Naive thymus-derived CD8-positive, alpha-beta T cell (primary cell): ENCODE data around the gene PPM1J. TPM values are rescaled to one million over a fixed set of nuclear protein-coding genes. Genes with fewer than 3 reads are reported as not detected.

Experiments used
- ATAC-seq, 2 donors: fragments of 150-1000 bp; cut with Tn5 transposase in 1 of 2; sonication (Bioruptor Pico), chemical (Tn5 transposase) in 1 of 2; 1 replicate in 1 of 2; 2 replicates in 1 of 2; pipeline ENCODE4 v1.10.0; 2021; ENCODE audit warnings: mild to moderate bottlenecking in 2 of 2, moderate library complexity in 2 of 2
- POLR2A ChIA-PET: fragments of 350-600 bp; sonication (Branson Sonifier 250); formaldehyde crosslinking; loops from one replicate; lab custom pipeline; 2021; ENCODE audit warnings: antibody characterized with exemption; lab: Charles Lee
- DNase-seq, 10 donors: peaks; one replicate each; pipeline versions ENCODE4 v3.0.0 to v3.0.0-alpha.2; 2020 to 2022
- H3K27ac Mint-ChIP-seq, 10 donors: one replicate each; pipeline ENCODE4 v1.8.0; 2020 to 2022; ENCODE audit warnings: mild to moderate bottlenecking in 10 of 10, mixed read lengths in 10 of 10, moderate library complexity in 4 of 10, inconsistent platforms in 1 of 10
- H3K27me3 Mint-ChIP-seq, 5 donors: one replicate each; pipeline ENCODE4 v1.8.0; 2021 to 2022; ENCODE audit warnings: mixed read lengths in 5 of 5
- H3K36me3 Mint-ChIP-seq, 3 donors: one replicate each; pipeline ENCODE4 v1.8.0; 2020 to 2022; ENCODE audit warnings: mixed read lengths in 3 of 3, mild to moderate bottlenecking in 2 of 3, inconsistent platforms in 1 of 3
- H3K4me1 Mint-ChIP-seq, 4 donors: one replicate each; pipeline ENCODE4 v1.8.0; 2021 to 2022; ENCODE audit warnings: mixed read lengths in 4 of 4
- H3K4me3 Mint-ChIP-seq, 10 donors: one replicate each; pipeline ENCODE4 v1.8.0; 2020 to 2022; ENCODE audit warnings: mild to moderate bottlenecking in 10 of 10, mixed read lengths in 10 of 10, moderate library complexity in 6 of 10, inconsistent platforms in 1 of 10
- H3K9me3 Mint-ChIP-seq, 9 donors: one replicate each; pipeline ENCODE4 v1.8.0; 2020 to 2022; ENCODE audit warnings: mixed read lengths in 9 of 9, mild to moderate bottlenecking in 3 of 9, inconsistent platforms in 1 of 9, moderate library complexity in 1 of 9
- polyA plus RNA-seq, 3 donors: library from polyadenylated mRNA; unstranded; fragments of 300-500 nt; fragmentation: Illumina TruSeq; gene quantifications; one replicate each; pipeline ENCODE4 v1.2.3, GENCODE V29; 2021
- total RNA-seq, 8 experiments: library from RNA in 2 of 8; stranded (reverse) in 2 of 8; gene quantifications; one replicate each; pipeline ENCODE4 v1.2.3 and lab custom pipeline; 2021 to 2026

PPM1J gene
- total and polyA plus RNA-seq, 5 experiments from 2014 or later, result 0.44 TPM; not detected in 4

GRCh38 chr1:112701227-112702066 lies 13.7 kb downstream of the PPM1J start:
- peaks cover 29 to 77% (median 61%) of the 10 kb centered on the region in 4 donors for H3K4me1 Mint-ChIP-seq
- no peak for ATAC-seq
- DNase-seq, result no peak
- no peaks in the 10 kb centered on the region for H3K9me3 Mint-ChIP-seq
- no peaks in the 10 kb centered on the region for H3K27me3 Mint-ChIP-seq
- POLR2A ChIA-PET, result interaction anchor here (0.6 to 1.5 kb wide), 4 partner anchors 14 to 1231 kb away, joined by 3 to 5 read pairs (median 4); partner anchors contain the start of genes MOV10 and PPM1J
- H3K36me3 Mint-ChIP-seq, result peaks cover 0 to 34% (median 0%) of the 10 kb centered on the region in 3 donors
- peak overlapping the region in 8 of 10 donors; percentile 13 to 67 (median 29) for H3K4me3 Mint-ChIP-seq
- peak overlapping the region; percentile 87 to 95 (median 92) for H3K27ac Mint-ChIP-seq

DNA sequence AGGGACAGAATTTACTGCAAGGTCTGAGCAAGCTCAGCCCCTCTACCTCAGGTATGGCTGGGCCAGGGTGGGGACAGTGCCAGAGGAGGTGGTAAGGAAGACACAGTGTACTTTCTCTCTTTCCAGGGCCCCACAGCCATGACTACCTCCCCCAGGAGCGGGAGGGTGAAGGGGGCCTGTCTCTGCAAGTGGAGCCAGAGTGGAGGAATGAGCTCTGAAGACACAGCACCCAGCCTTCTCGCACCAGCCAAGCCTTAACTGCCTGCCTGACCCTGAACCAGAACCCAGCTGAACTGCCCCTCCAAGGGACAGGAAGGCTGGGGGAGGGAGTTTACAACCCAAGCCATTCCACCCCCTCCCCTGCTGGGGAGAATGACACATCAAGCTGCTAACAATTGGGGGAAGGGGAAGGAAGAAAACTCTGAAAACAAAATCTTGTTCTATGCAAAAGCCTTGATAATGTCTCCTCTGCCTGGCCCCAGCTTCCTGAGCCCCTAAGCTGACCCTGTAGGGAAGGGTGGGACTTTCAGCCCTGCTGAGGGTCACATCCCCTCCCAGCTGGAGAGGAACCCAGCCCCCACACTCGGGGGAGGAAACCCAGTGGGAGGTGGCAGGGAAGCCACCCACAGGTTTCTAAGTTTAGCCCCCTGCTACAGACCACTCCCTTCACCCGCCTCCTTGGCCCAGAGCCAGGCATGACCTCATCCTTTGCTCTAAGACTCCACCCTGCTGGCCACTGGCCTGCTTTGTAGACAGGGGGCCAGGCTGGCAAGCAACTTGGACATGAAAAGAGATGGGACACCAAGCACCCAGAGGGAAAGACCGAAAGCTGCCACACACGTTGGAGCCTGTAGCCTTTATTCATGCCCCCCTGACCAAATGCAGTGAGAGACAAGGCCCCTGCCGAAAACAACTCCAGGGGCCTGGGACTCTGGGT lies 14.6 kb downstream of the PPM1J start:
- POLR2A ChIA-PET, result interaction anchor here (0.6 to 1.3 kb wide), 3 partner anchors 15 to 1232 kb away, joined by 3 to 4 read pairs (median 4); partner anchors contain the start of genes MOV10 and PPM1J
- Mint-ChIP-seq H3K4me1 (peaks cover 26 to 72% (median 56%) of the 10 kb centered on the region in 4 donors), H3K27me3 (no peaks in the 10 kb centered on the region), H3K4me3 (peak overlapping the region in 8 of 10 donors; percentile 13 to 67 (median 52)), H3K36me3 (peaks cover 0 to 43% (median 2%) of the 10 kb centered on the region in 3 donors), H3K9me3 (no peaks in the 10 kb centered on the region), H3K27ac (peak overlapping the region; percentile 87 to 95 (median 92))
- ATAC-seq (peak; percentile 64), DNase-seq (peak; percentile 45 to 87 (median 62))

GRCh38 chr1:112699425-112700144 lies 15.5 kb downstream of the PPM1J start:
- Mint-ChIP-seq H3K27me3 (no peaks in the 10 kb centered on the region), H3K4me1 (peaks cover 18 to 63% (median 46%) of the 10 kb centered on the region in 4 donors), H3K9me3 (no peaks in the 10 kb centered on the region), H3K36me3 (peaks cover 0 to 51% (median 5%) of the 10 kb centered on the region in 3 donors), H3K27ac (peak overlapping the region; percentile 87 to 95 (median 92)), H3K4me3 (peak overlapping the region in 3 of 10 donors; percentile 13 to 50 (median 42))
- DNase-seq (no peak), ATAC-seq (no peak)
- POLR2A ChIA-PET, result interaction anchor here (2.0 kb wide), 1 partner anchor 25 kb away, joined by 7 read pairs; the partner anchor contains the start of gene MOV10

- no peak for ATAC-seq
- Mint-ChIP-seq H3K4me1 (peaks cover 18 to 53% (median 38%) of the 10 kb centered on the region in 4 donors), H3K27ac (peak overlapping the region in 9 of 10 donors; percentile 39 to 94 (median 85)), H3K9me3 (no peaks in the 10 kb centered on the region), H3K4me3 (no peak overlapping the region), H3K27me3 (no peaks in the 10 kb centered on the region), H3K36me3 (peaks cover 0 to 58% (median 5%) of the 10 kb centered on the region in 3 donors)
- DNase-seq, result no peak
- POLR2A ChIA-PET, result interaction anchor here (0.6 to 2.0 kb wide), 2 partner anchors 24 to 162 kb away, joined by 4 to 7 read pairs; partner anchors contain the start of gene MOV10
Observed at GRCh38 chr1:112698366-112699310, 16.5 kb downstream of the PPM1J start.

DNA sequence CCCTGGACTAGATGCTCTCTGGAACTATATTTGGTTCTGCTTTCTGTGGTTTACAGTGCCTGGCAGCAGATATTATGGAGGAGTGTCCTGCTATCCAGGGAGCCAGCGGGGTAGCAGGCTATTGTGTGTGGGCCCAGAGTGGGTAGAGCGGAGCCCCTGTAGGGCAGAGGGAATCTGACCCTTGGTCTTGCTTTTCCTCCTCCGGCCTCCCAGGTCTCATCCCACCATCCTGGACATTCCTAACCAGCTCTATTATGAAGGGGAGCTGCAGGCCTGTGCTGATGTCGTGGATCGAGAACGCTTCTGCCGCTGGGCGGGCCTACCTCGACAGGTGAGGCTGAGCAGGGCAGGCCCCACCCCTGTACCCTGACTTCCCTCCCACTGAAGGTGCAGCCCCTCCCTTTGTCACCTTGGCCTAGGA lies 17.3 kb downstream of the PPM1J start:
- no peak for DNase-seq
- Mint-ChIP-seq H3K36me3 (peaks cover 0 to 64% (median 8%) of the 10 kb centered on the region in 3 donors), H3K27me3 (no peaks in the 10 kb centered on the region), H3K27ac (peak overlapping the region in 3 of 10 donors; percentile 67 to 94 (median 90)), H3K4me1 (peaks cover 18 to 46% (median 34%) of the 10 kb centered on the region in 4 donors), H3K9me3 (no peaks in the 10 kb centered on the region), H3K4me3 (no peak overlapping the region)
- ATAC-seq, result no peak
- POLR2A ChIA-PET, result no interaction called here

- POLR2A ChIA-PET, result no interaction called here
- Mint-ChIP-seq H3K36me3 (peaks cover 6 to 74% (median 12%) of the 10 kb centered on the region in 3 donors), H3K27ac (peak overlapping the region in 3 of 10 donors; percentile 20 to 73 (median 73)), H3K9me3 (no peaks in the 10 kb centered on the region), H3K4me1 (peaks cover 10 to 36% (median 23%) of the 10 kb centered on the region in 4 donors), H3K27me3 (no peaks in the 10 kb centered on the region), H3K4me3 (no peak overlapping the region)
- DNase-seq (no peak), ATAC-seq (no peak)
Observed at GRCh38 chr1:112696578-112697314, 18.4 kb downstream of the PPM1J start.

DNA sequence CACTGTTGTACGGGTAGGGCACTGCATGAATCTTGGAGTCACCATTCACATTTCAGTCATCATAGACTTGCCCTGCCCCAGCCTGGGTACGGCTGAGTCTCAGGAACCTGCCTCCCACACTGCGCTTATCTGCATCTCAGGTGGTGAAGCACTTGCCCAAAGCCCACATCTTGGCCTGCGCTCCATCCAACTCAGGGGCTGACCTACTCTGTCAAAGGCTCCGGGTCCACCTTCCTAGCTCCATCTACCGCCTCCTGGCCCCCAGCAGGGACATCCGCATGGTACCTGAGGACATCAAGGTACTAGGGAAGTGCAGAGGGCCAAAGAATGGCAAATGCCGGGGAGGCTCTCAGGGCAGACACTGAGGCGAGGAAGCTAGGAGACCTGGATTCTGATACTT lies 19.9 kb downstream of the PPM1J start:
- Mint-ChIP-seq H3K4me1 (peaks cover 2 to 21% (median 9%) of the 10 kb centered on the region in 4 donors), H3K27ac (peak overlapping the region in 2 of 10 donors; percentile 21 to 76), H3K27me3 (no peaks in the 10 kb centered on the region), H3K9me3 (no peaks in the 10 kb centered on the region), H3K36me3 (peaks cover 7 to 87% (median 18%) of the 10 kb centered on the region in 3 donors), H3K4me3 (no peak overlapping the region)
- DNase-seq, result no peak
- no peak for ATAC-seq
- POLR2A ChIA-PET, result no interaction called here

DNA sequence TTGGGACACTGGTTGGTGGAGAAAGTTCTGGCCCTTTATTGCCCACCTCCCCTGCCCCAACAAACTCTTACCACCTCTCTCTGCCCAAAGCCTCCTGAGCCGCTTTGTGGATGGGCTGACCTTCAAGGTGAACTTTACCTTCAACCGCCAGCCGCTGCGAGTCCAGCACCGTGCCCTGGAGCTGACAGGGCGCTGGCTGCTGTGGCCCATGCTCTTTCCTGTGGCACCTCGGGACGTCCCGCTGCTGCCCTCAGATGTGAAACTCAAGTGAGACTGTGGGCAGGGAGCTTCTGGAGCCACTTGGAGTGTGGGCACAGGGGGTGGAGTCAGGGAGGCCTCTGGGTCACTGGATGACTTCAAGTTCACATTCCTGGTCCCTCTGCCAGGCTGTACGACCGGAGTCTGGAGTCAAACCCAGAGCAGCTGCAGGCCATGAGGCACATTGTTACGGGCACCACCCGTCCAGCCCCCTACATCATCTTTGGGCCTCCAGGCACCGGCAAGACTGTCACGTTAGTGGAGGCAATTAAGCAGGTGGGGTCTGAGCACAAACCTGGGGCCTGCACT lies 20.7 kb downstream of the PPM1J start:
- DNase-seq (no peak), ATAC-seq (no peak)
- Mint-ChIP-seq H3K4me1 (peaks cover under 1 to 13% (median 2%) of the 10 kb centered on the region in 4 donors), H3K27me3 (no peaks in the 10 kb centered on the region), H3K4me3 (no peak overlapping the region), H3K36me3 (peaks cover 7 to 90% (median 22%) of the 10 kb centered on the region in 3 donors), H3K27ac (no peak overlapping the region), H3K9me3 (no peaks in the 10 kb centered on the region)
- POLR2A ChIA-PET, result no interaction called here

DNA sequence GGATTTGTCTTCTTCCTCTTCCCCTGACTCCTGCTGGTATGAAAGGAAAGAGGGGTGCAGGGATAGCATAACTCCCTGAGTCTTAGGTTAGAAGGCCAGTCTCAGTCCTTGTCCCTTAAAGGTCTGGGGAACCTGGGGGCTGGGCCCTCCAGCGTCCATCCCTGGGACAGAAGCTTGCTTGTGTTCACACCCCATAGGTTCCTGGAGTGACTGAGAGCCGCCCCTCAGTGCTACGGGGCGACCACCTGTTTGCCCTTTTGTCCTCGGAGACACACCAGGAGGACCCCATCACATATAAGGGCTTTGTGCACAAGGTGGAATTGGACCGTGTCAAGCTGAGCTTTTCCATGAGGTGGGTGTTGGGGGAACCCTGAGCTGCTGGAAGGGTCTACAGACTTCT lies 21.3 kb downstream of the PPM1J start:
- POLR2A ChIA-PET, result interaction anchor here (0.5 kb wide), 1 partner anchor 33 kb away, joined by 4 read pairs; no protein-coding TSS in a partner anchor
- Mint-ChIP-seq H3K4me3 (no peak overlapping the region), H3K4me1 (peaks cover 0 to 6% (median 1%) of the 10 kb centered on the region in 4 donors), H3K9me3 (no peaks in the 10 kb centered on the region), H3K27ac (no peak overlapping the region), H3K27me3 (no peaks in the 10 kb centered on the region), H3K36me3 (peaks cover 7 to 88% (median 22%) of the 10 kb centered on the region in 3 donors)
- DNase-seq (no peak), ATAC-seq (no peak)

GRCh38 chr1:112692681-112693080 lies 22.5 kb downstream of the PPM1J start:
- H3K36me3 Mint-ChIP-seq, result peaks cover 7 to 86% (median 22%) of the 10 kb centered on the region in 3 donors
- DNase-seq, result no peak
- H3K4me3 Mint-ChIP-seq, result no peak overlapping the region
- H3K9me3 Mint-ChIP-seq, result no peaks in the 10 kb centered on the region
- no peaks in the 10 kb centered on the region for H3K27me3 Mint-ChIP-seq
- POLR2A ChIA-PET, result no interaction called here
- peak overlapping the region in 2 of 10 donors; percentile 54 to 58 for H3K27ac Mint-ChIP-seq
- H3K4me1 Mint-ChIP-seq, result peaks cover 1 to 14% (median 6%) of the 10 kb centered on the region in 4 donors
- ATAC-seq, result no peak
